HepG2 (cell line): ENCODE data around the gene CS. TPM values are rescaled to one million over a fixed set of nuclear protein-coding genes. Genes with fewer than 3 reads are reported as not detected.

Experiments
- GRHL1 ChIP-seq: sonication (generic); formaldehyde crosslinking; conservative IDR thresholded peaks from 2 replicates; pipeline ENCODE4 v1.8.0; 2022; ENCODE audit warnings: missing genetic modification reagents
- ISL2 ChIP-seq: sonication (generic); formaldehyde crosslinking; IDR thresholded peaks from 2 replicates; pipeline ENCODE4 v1.5.0; 2020; ENCODE audit warnings: missing genetic modification reagents
- KDM6A ChIP-seq: IDR thresholded peaks from 2 replicates; pipeline ENCODE4 v1.6.1; 2016; ENCODE audit warnings: low read depth
- ZBED4 ChIP-seq: sonication (generic); formaldehyde crosslinking; IDR thresholded peaks from 2 replicates; pipeline ENCODE4 v1.4.0; 2020; ENCODE audit warnings: missing genetic modification reagents, borderline replicate concordance
- ZBTB34 ChIP-seq: sonication (generic); formaldehyde crosslinking; IDR thresholded peaks from 2 replicates; pipeline ENCODE4 v1.8.0; 2022; ENCODE audit warnings: mild to moderate bottlenecking, missing genetic modification reagents
- ZFP37 ChIP-seq: sonication (generic); formaldehyde crosslinking; IDR thresholded peaks from 2 replicates; pipeline ENCODE4 v1.4.0; 2020; ENCODE audit warnings: missing genetic modification reagents, borderline replicate concordance
- ZHX2 ChIP-seq, 2 experiments: sonication (generic) in 1 of 2; formaldehyde crosslinking in 1 of 2; IDR thresholded peaks; 2 replicates each; pipeline versions ENCODE4 v1.6.1 to v1.9.0; 2014 to 2022; ENCODE audit warnings: antibody characterized with exemption in 1 of 2, borderline replicate concordance in 1 of 2, inconsistent platforms in 1 of 2, low read depth in 1 of 2, missing genetic modification reagents in 1 of 2
- ZNF124 ChIP-seq: sonication (generic); formaldehyde crosslinking; IDR thresholded peaks from 2 replicates; pipeline ENCODE4 v1.4.0; 2020; ENCODE audit warnings: missing genetic modification reagents
- ZNF207 ChIP-seq: fragments of 450-650 bp; IDR thresholded peaks from 2 replicates; pipeline ENCODE4 v1.6.1; 2016; ENCODE audit warnings: antibody characterized with exemption, borderline replicate concordance
- ZNF549 ChIP-seq: sonication (generic); formaldehyde crosslinking; IDR thresholded peaks from 2 replicates; pipeline ENCODE4 v1.5.0; 2020; ENCODE audit warnings: missing genetic modification reagents
- ZNF770 ChIP-seq: sonication (generic); formaldehyde crosslinking; IDR thresholded peaks from 2 replicates; pipeline ENCODE4 v1.5.0; 2020; ENCODE audit warnings: mild to moderate bottlenecking, missing genetic modification reagents
- polyA plus RNA-seq, 8 experiments: library from polyadenylated mRNA; depleted of rRNA in 3 of 8; stranded (reverse) in 7 of 8; unstranded in 1 of 8; fragments of >200 nt; fragmentation: Illumina TruSeq in 4 of 8; extraction: Trizol in 4 of 8; gene quantifications; 2 replicates each; pipeline versions ENCODE4 v1.2.1 to v1.2.3, GENCODE V29; 2011 to 2016; ENCODE audit warnings: low read depth in 4 of 8, missing spikeins in 1 of 8, mixed read lengths in 1 of 8; ENCODE audit not compliant: insufficient read depth in 1 of 8
- total RNA-seq, 5 experiments: library from RNA; depleted of rRNA; stranded (reverse); fragments of >200 nt; fragmentation: Illumina TruSeq; extraction: Trizol; gene quantifications; 2 replicates each; pipeline ENCODE4 v1.2.3, GENCODE V29; 2016; ENCODE audit warnings: low read depth in 1 of 5

Gene CS
- total and polyA plus RNA-seq, 2 of the 13 experiments (the other 11 are each of a cell fraction or from before 2014, with no cell fraction given) = 173 to 175 TPM

GRCh38 chr12:56315622-56316473 is 15.7 kb upstream of the CS start, which contains the start of gene CNPY2 (continued):
- no peak for TF ChIP-seq ZBTB34 (CRISPR knock-in tag)
- no peak for TF ChIP-seq ZHX2 (IDR thresholded peaks at IDR 0.05; ENCODE audit: low read depth)
- TF ChIP-seq ZHX2 (CRISPR knock-in tag; IDR thresholded peaks at IDR 0.05; ENCODE audit: borderline replicate concordance) = no peak
- TF ChIP-seq GRHL1 = no peak
- peak; percentile 48; the same call in 1 of the 2 replicates for TF ChIP-seq ISL2 (CRISPR knock-in tag)
- TF ChIP-seq ZFP37 (CRISPR knock-in tag) = peak; percentile 83; the same call in 1 of the 2 replicates
- no peak; the same call in 1 of the 2 replicates for TF ChIP-seq ZNF124 (CRISPR knock-in tag)
- TF ChIP-seq ZNF549 (CRISPR knock-in tag) = 0 out of 2 replicates have a peak, but pooled peaks have one; percentile 73
- peak; percentile 89 for TF ChIP-seq ZBED4 (CRISPR knock-in tag)
- TF ChIP-seq ZNF207 = no peak
- TF ChIP-seq KDM6A (CRISPR knock-in tag) = no peak
- TF ChIP-seq ZNF770 (CRISPR knock-in tag) = peak; percentile 44; the same call in 1 of the 2 replicates
